Adrenal gland (tissue), 12 donors: ENCODE measurements around the gene ACAA2. TPM values are rescaled to one million over a fixed set of nuclear protein-coding genes. Genes with fewer than 3 reads are reported as not detected.

Experiments
- DNase-seq, 7 donors: peaks; one replicate each; pipeline ENCODE4 v3.0.0-alpha.2; 2019 to 2020
- H3K27ac ChIP-seq, 5 donors: fragments of 200-600 bp; sonication (generic) in 4 of 5; 1 replicate in 3 of 5; 2 replicates in 2 of 5; pipeline versions ENCODE4 v1.5.1 to v1.8.0; 2016 to 2020; ENCODE audit warnings: mild to moderate bottlenecking in 1 of 5
- H3K27me3 ChIP-seq: fragments of 200-600 bp; 2 replicates; pipeline ENCODE4 v1.8.0; 2021
- H3K36me3 ChIP-seq, 2 donors: fragments of 200-600 bp; replicated peaks in 1 of 2; 1 replicate in 1 of 2; 2 replicates in 1 of 2; pipeline versions ENCODE4 v1.5.1 to v1.8.0; 2018 to 2022
- H3K4me1 ChIP-seq, 2 donors: fragments of 200-600 bp; replicated peaks in 1 of 2; 1 replicate in 1 of 2; 2 replicates in 1 of 2; pipeline versions ENCODE4 v1.5.1 to v1.8.0; 2018 to 2021
- H3K4me3 ChIP-seq, 4 donors: fragments of 200-600 bp; sonication (generic) in 3 of 4; one replicate each; pipeline ENCODE4 v1.5.1; 2016 to 2018
- H3K9me3 ChIP-seq, 3 donors: fragments of 200-600 bp; sonication (generic) in 1 of 3; replicated peaks in 1 of 3; 1 replicate in 2 of 3; 2 replicates in 1 of 3; pipeline versions ENCODE4 v1.5.1 to v1.8.0; 2016 to 2021
- CTCF ChIP-seq, 6 experiments: fragments of 450-650 bp in 4 of 6; fragments of 200-600 bp in 2 of 6; sonication (generic) in 1 of 6; IDR thresholded peaks; 1 replicate in 5 of 6; 2 replicates in 1 of 6; pipeline versions ENCODE4 v1.5.1 to v1.8.0; 2016 to 2021; ENCODE audit warnings: antibody characterized with exemption in 6 of 6, mild to moderate bottlenecking in 2 of 6, moderate library complexity in 1 of 6
- POLR2A ChIP-seq, 2 donors: fragments of 450-650 bp; IDR thresholded peaks; one replicate each; pipeline ENCODE4 v1.6.1; 2017; ENCODE audit warnings: antibody characterized with exemption in 2 of 2, mild to moderate bottlenecking in 2 of 2, moderate library complexity in 1 of 2
- WGBS, 4 donors: extraction: QIAGEN DNeasy Blood & Tissue Kit in 2 of 4; methylation state at CpG; one replicate each; pipeline versions ENCODE4 v1.1.5 to v1.1.7; 2013 to 2017; 5-methylcytosine and 5-hydroxymethylcytosine counted together
- intact Hi-C, 2 donors: fragments of 100-400 bp; cut with DNase I; formaldehyde crosslinking; loops; one replicate each; pipeline versions ENCODE4 v1.14.1 to v1.15.0; 2022 to 2023
- polyA plus RNA-seq, 3 donors: library from polyadenylated mRNA; stranded (reverse); fragments of 200-250 nt in 2 of 3; fragments of 350-450 nt in 1 of 3; fragmentation: Illumina TruSeq in 1 of 3; extraction: RNeasy Lipid Tissue Mini Kit (QIAGEN cat#74804) in 1 of 3; gene quantifications; one replicate each; pipeline ENCODE4 v1.2.3, GENCODE V29; 2013 to 2014
- total RNA-seq, 9 donors: library from RNA; depleted of rRNA in 4 of 9; stranded (reverse); fragments of >200 nt in 4 of 9; fragments of 120-200 nt in 1 of 9; fragmentation: NEBNext Ultra II Directional in 1 of 9; extraction: Animal tissue kit (Norgen Biotek cat#: 25700) in 1 of 9; gene quantifications; one replicate each; pipeline versions ENCODE4 v1.1.0 to v1.2.4, GENCODE V29; 2013 to 2023
- donor health status: healthy with polysubstance abuse.
- donor health status: Bipolar disorder and iron deficiency.
- donor health status: DM: yes; HTN: yes; CAD: no.
- donor health status: DM: no; HTN: no; CAD: no.
- donor health status: DM: no; HTN: no; CAD: no.
- donor health status: DM: yes; HTN: yes; CAD: no.

Gene ACAA2
- total and polyA plus RNA-seq, 12 donors = 21.4 to 197 (median 105) TPM

GRCh38 chr18:49764032-49764431, 49.3 kb downstream of the ACAA2 start:
- WGBS, 4 donors = 48 to 83% (median 69%) methylated on average over 2 to 3 of the region's 3 CpGs
- TF ChIP-seq POLR2A (IDR thresholded peaks at IDR 0.05) = no peak
- no peak for TF ChIP-seq CTCF (IDR thresholded peaks at IDR 0.05)
- Histone ChIP-seq H3K4me3 (no peak overlapping the region), H3K4me1 (no peaks in the 10 kb centered on the region), H3K9me3 (no peaks in the 10 kb centered on the region), H3K27ac (no peak overlapping the region), H3K36me3 (no peaks in the 10 kb centered on the region), H3K27me3 (no peaks in the 10 kb centered on the region)
- intact Hi-C loops = no loop called here
- no peak for DNase-seq

GRCh38 chr18:49763590-49763989, 49.7 kb downstream of the ACAA2 start:
- Histone ChIP-seq H3K4me3 (no peak overlapping the region), H3K27ac (no peak overlapping the region), H3K27me3 (no peaks in the 10 kb centered on the region), H3K4me1 (no peaks in the 10 kb centered on the region), H3K9me3 (no peaks in the 10 kb centered on the region), H3K36me3 (no peaks in the 10 kb centered on the region)
- intact Hi-C loops = no loop called here
- TF ChIP-seq CTCF (IDR thresholded peaks at IDR 0.05) = no peak
- no peak for TF ChIP-seq POLR2A (IDR thresholded peaks at IDR 0.05)
- 87 to 91% (median 87%) methylated on average over 2 of the region's 2 CpGs for WGBS, 4 donors
- DNase-seq = no peak

DNA sequence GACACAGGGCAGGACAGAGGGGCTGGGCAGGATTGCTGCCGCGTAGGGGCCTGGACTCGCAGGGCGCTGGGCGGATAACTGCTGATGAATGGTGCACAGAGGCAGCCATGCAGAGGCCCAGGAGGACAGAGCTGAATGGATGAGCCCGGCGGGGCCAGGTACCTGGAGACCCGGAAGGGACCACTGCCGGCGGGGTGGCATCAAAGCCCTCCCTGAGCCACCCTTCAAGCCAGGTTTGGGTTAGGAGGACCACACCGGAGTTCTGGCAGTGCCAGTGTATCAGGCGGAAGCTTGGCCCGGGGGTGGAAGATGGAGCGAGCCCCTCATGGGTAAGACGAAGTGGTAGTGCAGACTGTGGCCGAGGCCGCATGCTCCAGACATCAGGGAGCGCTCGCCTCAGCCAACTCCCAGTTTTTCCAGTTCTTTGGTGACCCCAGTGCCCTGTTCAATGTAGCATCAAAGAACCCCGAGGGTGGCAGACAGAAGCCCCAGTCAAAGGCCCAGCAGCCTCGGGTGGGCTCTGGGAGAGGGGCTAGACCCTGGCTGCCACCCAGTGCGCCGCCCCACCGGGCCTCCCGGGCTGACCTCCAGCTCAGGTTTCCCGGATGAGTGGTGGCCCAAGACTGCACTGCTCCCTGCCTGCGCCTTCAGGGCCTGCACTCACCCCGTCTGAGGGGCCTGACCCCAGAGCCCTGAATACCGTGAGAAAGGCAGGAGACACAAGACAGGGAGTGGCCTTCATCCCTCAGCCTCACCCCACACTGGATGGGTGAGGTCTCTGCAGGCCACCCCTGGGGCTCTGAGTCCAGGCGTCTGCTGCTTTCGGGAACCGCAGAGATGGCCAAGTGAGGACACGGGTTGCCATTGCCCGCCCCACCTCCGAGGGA, 50.9 kb downstream of the ACAA2 start:
- H3K36me3 ChIP-seq = no peaks in the 10 kb centered on the region
- H3K27ac ChIP-seq = no peak overlapping the region
- H3K4me1 ChIP-seq = no peaks in the 10 kb centered on the region
- 80 to 92% (median 91%) methylated on average over 20 to 35 of the region's 35 CpGs for WGBS, 4 donors
- DNase-seq = no peak
- no peak overlapping the region for H3K4me3 ChIP-seq
- no peak for TF ChIP-seq POLR2A (IDR thresholded peaks at IDR 0.05)
- no peak for TF ChIP-seq CTCF (IDR thresholded peaks at IDR 0.05)
- intact Hi-C loops = no loop called here
- H3K9me3 ChIP-seq = no peaks in the 10 kb centered on the region
- no peaks in the 10 kb centered on the region for H3K27me3 ChIP-seq

DNA sequence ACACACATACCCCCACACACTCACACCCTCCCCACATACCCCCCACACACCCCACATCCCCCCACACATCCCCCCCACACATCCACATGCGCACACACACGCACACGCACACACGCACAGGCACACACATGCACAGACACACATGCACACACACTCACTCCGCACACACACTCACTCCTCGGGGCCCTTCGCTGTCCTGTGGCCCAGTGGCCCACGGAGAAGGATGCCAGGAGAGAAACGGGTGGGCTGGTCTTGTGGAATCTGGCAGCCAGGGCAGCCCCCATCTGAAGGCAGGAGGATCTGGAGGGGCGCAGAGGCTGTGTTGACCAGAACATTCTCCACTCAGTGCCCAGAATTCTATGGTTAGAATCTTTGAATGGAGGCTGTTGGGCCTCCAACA, 51.6 kb downstream of the ACAA2 start:
- H3K36me3 ChIP-seq = no peaks in the 10 kb centered on the region
- H3K4me1 ChIP-seq = no peaks in the 10 kb centered on the region
- DNase-seq = no peak
- no peak overlapping the region for H3K4me3 ChIP-seq
- H3K9me3 ChIP-seq = no peaks in the 10 kb centered on the region
- intact Hi-C loops = no loop called here
- TF ChIP-seq POLR2A (IDR thresholded peaks at IDR 0.05) (no peak), CTCF (IDR thresholded peaks at IDR 0.05) (no peak)
- no peaks in the 10 kb centered on the region for H3K27me3 ChIP-seq
- no peak overlapping the region for H3K27ac ChIP-seq
- 83 to 100% (median 89%) methylated on average over 1 to 10 of the region's 10 CpGs; no CpG with 5 or more reads in 1 of the 4 donors for whole genome bisulfite sequencing, 4 donors
